IPS DF 6.9 (cell line): ENCODE measurements around the gene TNFRSF11A.

Experiments
- DNase-seq: peaks from one replicate; pipeline ENCODE4 v3.0.0-alpha.2; 2013; ENCODE audit warnings: low read depth, low spot score
- H3K27ac ChIP-seq: one replicate; pipeline ENCODE4 v1.5.1; 2013; ENCODE audit warnings: low read length, control low read depth
- H3K27me3 ChIP-seq: 2 replicates; pipeline ENCODE4 v1.6.1; 2013; ENCODE audit warnings: mild to moderate bottlenecking, low read length; ENCODE audit not compliant: control insufficient read depth, insufficient read depth
- H3K36me3 ChIP-seq: 2 replicates; pipeline ENCODE4 v1.6.1; 2013; ENCODE audit warnings: low read length; ENCODE audit not compliant: control insufficient read depth, insufficient read depth
- H3K4me1 ChIP-seq: 2 replicates; pipeline ENCODE4 v1.6.1; 2013; ENCODE audit warnings: low read length; ENCODE audit not compliant: control insufficient read depth, insufficient read depth
- H3K4me3 ChIP-seq: 2 replicates; pipeline ENCODE4 v1.5.1; 2013; ENCODE audit warnings: mild to moderate bottlenecking, low read length
- H3K9me3 ChIP-seq: 2 replicates; pipeline ENCODE4 v1.6.1; 2013; ENCODE audit warnings: low read length, inconsistent platforms; ENCODE audit not compliant: control insufficient read depth, insufficient read depth
- WGBS: extraction: QIAGEN DNeasy Blood & Tissue Kit; methylation state at CpG from one replicate; pipeline ENCODE4 v1.1.7; 2013; ENCODE audit warnings: mixed read lengths, missing lambda C conversion rate; ENCODE audit not compliant: insufficient read length, insufficient coverage; 5-methylcytosine and 5-hydroxymethylcytosine counted together

TNFRSF11A gene

DNA sequence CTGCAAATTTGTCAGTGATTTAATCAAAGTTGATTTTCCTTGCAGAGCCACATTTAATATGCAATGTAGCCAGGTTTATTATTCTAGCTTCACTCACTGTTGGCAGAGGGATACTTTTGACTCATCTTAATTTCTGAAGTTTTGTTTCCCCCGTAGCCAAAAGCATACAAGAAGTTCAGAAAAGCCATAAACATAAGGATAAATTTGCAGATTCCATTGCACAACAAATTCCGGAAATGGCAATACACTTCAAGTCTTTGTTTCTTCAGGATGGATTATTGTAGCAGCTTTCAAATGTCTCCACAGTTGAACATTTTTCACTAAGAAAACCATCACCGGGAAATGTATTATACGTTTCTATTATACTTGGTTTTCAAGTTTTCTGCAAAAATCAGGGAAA lies 109.7 kb downstream of the TNFRSF11A start:
- WGBS, result no CpG with 5 or more reads among the region's 4 CpGs
- Histone ChIP-seq H3K4me1 (no peaks in the 10 kb centered on the region), H3K36me3 (no peaks in the 10 kb centered on the region), H3K27me3 (no peaks in the 10 kb centered on the region), H3K27ac (no peak overlapping the region), H3K9me3 (no peaks in the 10 kb centered on the region), H3K4me3 (no peak overlapping the region)
- no peak for DNase-seq

DNA sequence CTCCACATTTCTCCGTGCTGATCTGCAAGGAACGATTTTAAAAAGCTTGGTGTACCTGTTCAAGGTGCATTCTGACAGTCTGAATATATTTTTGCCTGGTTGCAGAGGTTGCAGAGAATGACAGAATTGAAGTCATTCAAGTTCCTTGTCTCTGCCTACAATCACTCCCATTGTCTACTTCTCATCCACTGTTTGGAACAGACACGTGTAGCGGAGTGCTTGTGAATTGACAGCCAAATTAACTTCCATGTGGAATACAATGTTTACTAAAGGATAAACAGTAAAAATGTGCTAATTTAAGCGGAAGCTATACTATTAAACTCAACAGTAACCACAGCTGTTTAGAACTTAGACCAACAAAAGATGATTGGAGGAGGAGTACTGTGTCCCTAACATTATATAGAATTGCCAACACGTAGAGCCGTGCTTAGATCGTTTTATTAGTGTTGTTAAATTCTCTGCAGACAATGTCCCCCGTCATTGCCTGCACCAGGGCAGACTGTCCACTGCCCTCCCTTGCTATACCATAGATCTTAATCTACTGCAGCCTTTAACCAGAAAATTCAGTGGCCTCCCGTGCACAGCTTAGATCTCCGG lies 110.4 kb downstream of the TNFRSF11A start:
- Histone ChIP-seq H3K4me1 (no peaks in the 10 kb centered on the region), H3K4me3 (no peak overlapping the region), H3K9me3 (no peaks in the 10 kb centered on the region), H3K36me3 (no peaks in the 10 kb centered on the region), H3K27me3 (no peaks in the 10 kb centered on the region), H3K27ac (no peak overlapping the region)
- DNase-seq, result no peak
- WGBS, result no CpG with 5 or more reads among the region's 11 CpGs

DNA sequence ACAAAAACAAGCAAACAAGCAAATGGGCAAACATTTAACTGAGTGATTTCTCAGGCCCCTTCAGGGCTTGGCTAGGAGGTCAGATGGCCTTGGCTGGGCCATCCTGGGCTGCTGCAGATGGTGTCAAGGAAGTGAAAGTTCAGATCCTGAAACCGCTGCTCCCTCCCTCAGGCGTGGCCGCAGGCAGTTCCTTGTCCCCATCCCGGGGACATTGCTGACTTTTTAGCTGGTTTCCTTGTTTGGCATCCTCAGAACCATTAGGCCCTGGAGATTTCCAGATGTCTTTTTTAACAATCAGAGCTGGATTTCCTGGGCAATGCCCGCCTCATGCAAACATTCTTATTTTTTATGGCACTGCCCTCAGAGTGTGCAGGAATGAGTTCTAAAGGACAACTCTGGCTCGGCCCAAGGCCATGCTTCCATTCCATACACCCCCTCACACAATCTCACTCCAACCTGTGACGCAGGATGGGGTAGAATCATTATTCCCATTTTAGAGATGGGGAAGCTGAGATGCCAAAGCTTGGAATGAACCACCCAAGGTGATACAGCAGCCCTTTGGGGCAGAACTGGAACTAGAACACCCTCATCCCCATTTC lies 111.6 kb downstream of the TNFRSF11A start:
- H3K4me1 ChIP-seq, result no peaks in the 10 kb centered on the region
- no peak overlapping the region for H3K4me3 ChIP-seq
- no peak overlapping the region for H3K27ac ChIP-seq
- H3K36me3 ChIP-seq, result no peaks in the 10 kb centered on the region
- WGBS, result no CpG with 5 or more reads among the region's 7 CpGs
- no peak for DNase-seq
- H3K27me3 ChIP-seq, result no peaks in the 10 kb centered on the region
- no peaks in the 10 kb centered on the region for H3K9me3 ChIP-seq

DNA sequence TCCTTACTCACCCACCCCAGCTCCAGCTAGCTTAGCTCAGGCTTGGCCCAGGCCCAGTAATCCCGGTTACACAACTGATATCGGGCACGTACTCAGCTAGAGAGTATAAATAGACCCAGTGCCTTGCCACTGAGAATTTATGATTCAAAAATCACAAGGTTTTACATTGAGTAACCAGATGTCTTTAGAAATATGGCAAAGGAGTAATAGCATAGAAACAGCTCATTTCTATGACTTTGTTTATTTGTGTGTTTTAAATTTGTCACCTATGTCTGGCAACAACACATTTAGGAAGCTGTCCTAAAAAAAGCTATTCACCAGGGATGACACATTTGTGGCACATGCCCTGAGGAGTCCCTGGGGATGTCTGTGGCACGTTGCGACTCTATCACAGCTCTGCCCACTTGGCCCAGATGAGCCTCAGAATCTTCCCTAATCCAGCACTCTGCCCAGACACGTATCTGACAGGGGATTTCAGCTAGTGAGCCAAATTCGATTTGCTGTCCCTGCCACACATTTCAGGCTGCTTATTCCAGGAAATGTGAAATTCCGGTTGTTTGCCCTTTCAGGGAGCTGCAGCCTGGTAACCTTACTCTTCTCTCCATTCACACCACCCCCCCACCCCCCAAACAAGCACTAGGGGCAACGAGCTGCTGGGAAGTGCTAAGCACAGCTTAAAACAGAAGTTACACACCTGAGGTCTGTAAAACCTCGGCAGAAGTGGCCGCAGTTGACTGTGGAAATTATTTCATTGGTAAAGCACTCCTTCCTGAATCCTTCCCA lies 112.3 kb downstream of the TNFRSF11A start:
- no peaks in the 10 kb centered on the region for H3K27me3 ChIP-seq
- no peak overlapping the region for H3K27ac ChIP-seq
- DNase-seq, result no peak
- no peaks in the 10 kb centered on the region for H3K9me3 ChIP-seq
- H3K36me3 ChIP-seq, result no peaks in the 10 kb centered on the region
- no CpG with 5 or more reads among the region's 11 CpGs for WGBS
- no peak overlapping the region for H3K4me3 ChIP-seq
- H3K4me1 ChIP-seq, result no peaks in the 10 kb centered on the region

DNA sequence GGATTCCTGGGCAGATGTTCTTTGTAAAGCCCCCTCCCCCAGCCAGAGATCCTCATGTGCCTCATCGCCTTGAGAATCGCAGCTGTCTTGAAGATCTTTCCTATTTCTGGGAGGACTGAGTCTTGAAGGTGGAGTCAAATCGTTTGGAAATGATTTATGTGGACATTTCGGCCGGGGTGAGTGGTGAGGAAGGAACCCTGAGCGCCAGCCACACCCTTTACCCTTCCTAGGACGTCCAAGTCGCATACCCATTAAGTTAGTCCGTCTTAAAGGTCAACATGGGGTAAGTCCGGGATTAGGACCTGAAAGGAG lies 112.9 kb downstream of the TNFRSF11A start:
- H3K4me3 ChIP-seq, result no peak overlapping the region
- no CpG with 5 or more reads among the region's 10 CpGs for WGBS
- no peaks in the 10 kb centered on the region for H3K36me3 ChIP-seq
- no peak for DNase-seq
- H3K9me3 ChIP-seq, result no peaks in the 10 kb centered on the region
- H3K27me3 ChIP-seq, result no peaks in the 10 kb centered on the region
- no peak overlapping the region for H3K27ac ChIP-seq
- H3K4me1 ChIP-seq, result no peaks in the 10 kb centered on the region

DNA sequence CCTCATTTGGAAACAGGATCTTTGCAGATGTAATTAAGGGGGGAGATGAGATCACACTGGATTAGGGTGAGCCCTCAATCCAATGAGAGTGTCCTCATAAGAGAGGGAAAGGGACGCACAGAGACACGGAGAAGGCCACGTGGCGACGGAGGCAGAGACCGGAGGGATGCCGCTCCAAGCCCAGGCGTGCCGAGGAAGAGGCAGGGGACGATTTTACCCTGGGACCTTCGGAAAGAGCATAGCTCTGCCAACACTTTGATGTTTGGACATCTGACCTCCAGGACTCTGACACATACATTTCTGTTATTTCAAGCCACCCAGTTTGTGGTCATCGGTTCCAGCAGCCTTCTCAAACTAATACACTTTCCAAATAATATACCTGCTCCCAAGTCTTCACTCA lies 113.3 kb downstream of the TNFRSF11A start:
- Histone ChIP-seq H3K36me3 (no peaks in the 10 kb centered on the region), H3K27ac (no peak overlapping the region), H3K4me1 (no peaks in the 10 kb centered on the region), H3K27me3 (no peaks in the 10 kb centered on the region), H3K4me3 (no peak overlapping the region), H3K9me3 (no peaks in the 10 kb centered on the region)
- DNase-seq, result no peak
- WGBS, result no CpG with 5 or more reads among the region's 12 CpGs

DNA sequence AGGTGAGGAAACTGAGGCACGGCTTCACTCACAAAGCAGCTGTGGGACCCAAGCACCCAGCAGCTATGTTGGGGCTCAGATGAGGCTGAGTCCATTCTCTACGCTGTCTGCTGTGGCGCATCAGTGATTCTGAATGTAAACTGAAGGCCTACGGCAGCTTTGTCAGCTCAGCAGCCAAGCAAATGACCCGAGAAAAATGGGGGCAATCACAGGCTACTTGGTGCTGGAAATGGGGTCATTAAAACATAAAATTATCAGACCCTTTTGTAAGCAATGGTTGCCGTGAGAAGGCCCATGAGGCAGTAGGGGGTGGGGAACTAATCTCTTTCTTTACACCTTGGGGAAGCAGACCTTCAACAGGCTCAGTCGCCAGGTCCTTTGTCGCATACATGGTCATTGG lies 113.8 kb downstream of the TNFRSF11A start:
- Histone ChIP-seq H3K27me3 (no peaks in the 10 kb centered on the region), H3K4me3 (no peak overlapping the region), H3K27ac (no peak overlapping the region), H3K36me3 (no peaks in the 10 kb centered on the region), H3K4me1 (no peaks in the 10 kb centered on the region), H3K9me3 (no peaks in the 10 kb centered on the region)
- no peak for DNase-seq
- no CpG with 5 or more reads among the region's 8 CpGs for WGBS
